ENCODE results near the gene BIN1.

- TF ChIP-seq EP300 (conservative IDR thresholded peaks at IDR 0.05; ENCODE audit: poor library complexity, severe bottlenecking) (no peak), CTCF (IDR thresholded peaks at IDR 0.05; ENCODE audit: poor library complexity, severe bottlenecking) (no peak), RAD21 (conservative IDR thresholded peaks at IDR 0.05) (no peak), EZH2 (IDR thresholded peaks at IDR 0.05; ENCODE audit: borderline replicate concordance, insufficient read depth, low read length, poor library complexity, severe bottlenecking) (no peak), POLR2AphosphoS5 (IDR thresholded peaks at IDR 0.05) (no peak), MXI1 (conservative IDR thresholded peaks at IDR 0.05; ENCODE audit: poor library complexity, severe bottlenecking) (no peak), TAF1 (IDR thresholded peaks at IDR 0.05; ENCODE audit: low read depth) (no peak), REST (IDR thresholded peaks at IDR 0.05; ENCODE audit: borderline replicate concordance) (no peak)
Measured at GRCh38 chr2:127011796-127012195, 95.2 kb downstream of the BIN1 start.
